Measurements from ENCODE around the gene CAPN14.

The CAPN14 gene

GRCh38 chr2:31244101-31244500 is 26.8 kb upstream of the CAPN14 start:
- DNase-seq (ENCODE audit: low read depth in 2 of 2, low spot score in 1 of 2), result no peak

- DNase-seq (ENCODE audit: low read depth in 2 of 2, low spot score in 1 of 2), result no peak
Observed at GRCh38 chr2:31243053-31243452, 25.7 kb upstream of the CAPN14 start.

- DNase-seq (ENCODE audit: low read depth in 2 of 2, low spot score in 1 of 2), result no peak
Observed at GRCh38 chr2:31241625-31242270, 24.4 kb upstream of the CAPN14 start.

GRCh38 chr2:31240381-31241365 is 23.4 kb upstream of the CAPN14 start:
- no peak for DNase-seq (ENCODE audit: low read depth in 2 of 2, low spot score in 1 of 2)

- DNase-seq (ENCODE audit: low read depth in 2 of 2, low spot score in 1 of 2), result no peak
Observed at GRCh38 chr2:31239593-31240177, 22.4 kb upstream of the CAPN14 start.

GRCh38 chr2:31238906-31239592 is 21.7 kb upstream of the CAPN14 start:
- DNase-seq (ENCODE audit: low read depth in 2 of 2, low spot score in 1 of 2), result no peak

GRCh38 chr2:31238126-31238905 is 21.0 kb upstream of the CAPN14 start:
- no peak for DNase-seq (ENCODE audit: low read depth in 2 of 2, low spot score in 1 of 2)

GRCh38 chr2:31237348-31238017 is 20.2 kb upstream of the CAPN14 start:
- DNase-seq (ENCODE audit: low read depth in 2 of 2, low spot score in 1 of 2), result no peak

- DNase-seq (ENCODE audit: low read depth in 2 of 2, low spot score in 1 of 2), result no peak
Observed at GRCh38 chr2:31236433-31237205, 19.3 kb upstream of the CAPN14 start.

- DNase-seq (ENCODE audit: low read depth in 2 of 2, low spot score in 1 of 2), result no peak
Observed at GRCh38 chr2:31235504-31235902, 18.2 kb upstream of the CAPN14 start.

- no peak for DNase-seq (ENCODE audit: low read depth in 2 of 2, low spot score in 1 of 2)
Observed at GRCh38 chr2:31234683-31235503, 17.6 kb upstream of the CAPN14 start.

GRCh38 chr2:31233741-31234682 is 16.7 kb upstream of the CAPN14 start, which contains the start of gene EHD3:
Gene EHD3 (plus strand): TSS chr2:31234152. CDS start chr2:31234622, 470 bp downstream.
- DNase-seq (ENCODE audit: low read depth in 2 of 2, low spot score in 1 of 2), result peak; percentile 39 to 49

GRCh38 chr2:31233231-31233630 is 15.9 kb upstream of the CAPN14 start:
- no peak for DNase-seq (ENCODE audit: low read depth in 2 of 2, low spot score in 1 of 2)

GRCh38 chr2:31232586-31232985 is 15.3 kb upstream of the CAPN14 start:
- no peak for DNase-seq (ENCODE audit: low read depth in 2 of 2, low spot score in 1 of 2)

GRCh38 chr2:31231571-31232302 is 14.4 kb upstream of the CAPN14 start:
- no peak for DNase-seq (ENCODE audit: low read depth in 2 of 2, low spot score in 1 of 2)

- DNase-seq (ENCODE audit: low read depth in 2 of 2, low spot score in 1 of 2), result no peak
Observed at GRCh38 chr2:31230751-31231150, 13.4 kb upstream of the CAPN14 start.

All from stimulated activated CD8-positive, alpha-beta memory T cell treated with anti-CD3 and anti-CD28 coated beads, Interleukin-4, amount 100 ng/mL, for 1 hour (primary cell).